ENCODE measurements around the gene PEMT.

Gene PEMT

DNA sequence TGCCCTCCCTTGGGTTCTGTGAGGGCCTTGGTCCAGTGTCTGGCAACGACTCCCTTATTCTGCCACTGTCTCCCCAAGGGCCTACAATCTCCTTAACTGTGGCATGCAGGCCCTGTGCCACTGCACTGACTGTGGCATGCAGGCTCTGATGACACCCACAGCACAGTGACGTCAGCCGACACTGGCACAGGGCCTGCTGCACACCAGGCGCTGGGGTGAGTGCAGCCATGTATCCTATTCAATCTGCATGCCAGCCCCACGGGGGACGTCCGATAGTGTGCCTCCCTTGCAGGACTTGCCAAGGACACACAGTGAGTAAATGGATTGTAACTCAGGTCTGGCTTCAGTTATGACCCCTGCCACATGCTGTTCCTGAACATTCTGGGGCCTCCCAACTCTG, 55.6 kb downstream of the PEMT start:
- Histone ChIP-seq H3K4me1 (ENCODE audit: control insufficient read depth in 1 of 2, insufficient read depth in 2 of 2, low read length in 2 of 2) (no peaks in the 10 kb centered on the region), H3K4me3 (ENCODE audit: low read depth, low read length) (no peak overlapping the region), H3K18ac (ENCODE audit: low read length) (no peak overlapping the region), H4K12ac (ENCODE audit: low read depth, low read length) (no peak overlapping the region), H3K36me3 (ENCODE audit: control insufficient read depth in 1 of 2, insufficient read depth in 2 of 2, low read length in 2 of 2) (no peaks in the 10 kb centered on the region), H4K8ac (ENCODE audit: low read depth, low read length) (no peak overlapping the region), H3K27me3 (ENCODE audit: insufficient read depth, low read length) (no peaks in the 10 kb centered on the region), H2AFZ (ENCODE audit: insufficient read depth, low read length, poor library complexity) (no peak overlapping the region), H3K4me2 (ENCODE audit: low read length) (no peak overlapping the region), H2AK5ac (ENCODE audit: low read length) (no peak overlapping the region), H3K79me2 (ENCODE audit: control insufficient read depth, insufficient read depth, low read length, poor library complexity) (no peaks in the 10 kb centered on the region), H3K79me1 (ENCODE audit: low read length) (no peaks in the 10 kb centered on the region), H3K27ac (ENCODE audit: low read depth, low read length) (no peak overlapping the region), H4K91ac (ENCODE audit: low read depth, low read length) (no peak overlapping the region), H2BK12ac (ENCODE audit: low read length) (no peak overlapping the region), H3K9ac (ENCODE audit: low read length) (no peak overlapping the region), H2BK120ac (ENCODE audit: insufficient read depth, low read length, poor library complexity) (no peak overlapping the region), H3K4ac (ENCODE audit: low read depth, low read length) (no peak overlapping the region), H3K9me3 (ENCODE audit: insufficient read depth, low read depth, low read length) (no peaks in the 10 kb centered on the region), H2BK5ac (ENCODE audit: low read depth, low read length, poor library complexity) (no peak overlapping the region), H3K23ac (ENCODE audit: low read length) (no peak overlapping the region), H3K14ac (ENCODE audit: low read length) (no peak overlapping the region)
- no peak for DNase-seq
- WGBS (ENCODE audit: extremely low coverage, insufficient coverage, insufficient read length), result no CpG with 5 or more reads among the region's 7 CpGs

DNA sequence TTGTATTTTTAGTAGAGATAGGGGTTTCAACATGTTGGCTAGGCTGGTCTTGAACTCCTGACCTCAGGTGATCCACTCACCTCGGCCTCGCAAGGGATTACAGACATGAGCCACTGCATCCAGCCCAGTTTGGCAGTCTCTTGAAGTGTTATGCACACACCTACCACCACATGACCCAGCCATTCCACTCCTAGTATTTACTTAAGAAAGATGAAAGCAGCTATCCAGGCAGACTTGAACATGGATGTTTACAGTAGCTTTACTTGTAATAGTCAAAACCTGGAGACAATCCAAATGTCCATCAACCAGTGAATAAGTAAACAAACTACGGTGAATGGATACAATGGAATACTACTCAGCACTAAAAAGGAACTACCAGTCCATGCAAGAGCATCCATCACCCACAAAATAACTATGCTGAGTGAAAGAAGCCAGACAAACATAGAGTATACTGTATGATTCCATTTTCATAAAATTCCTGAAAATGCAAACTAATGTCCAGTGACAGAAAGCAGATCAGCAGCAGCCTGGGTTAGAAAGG, 57.5 kb downstream of the PEMT start:
- Histone ChIP-seq H3K36me3 (ENCODE audit: control insufficient read depth in 1 of 2, insufficient read depth in 2 of 2, low read length in 2 of 2) (no peaks in the 10 kb centered on the region), H3K4ac (ENCODE audit: low read depth, low read length) (no peak overlapping the region), H2AK5ac (ENCODE audit: low read length) (no peak overlapping the region), H3K9ac (ENCODE audit: low read length) (no peak overlapping the region), H3K23ac (ENCODE audit: low read length) (no peak overlapping the region), H4K12ac (ENCODE audit: low read depth, low read length) (no peak overlapping the region), H4K91ac (ENCODE audit: low read depth, low read length) (no peak overlapping the region), H3K4me3 (ENCODE audit: low read depth, low read length) (no peak overlapping the region), H3K4me2 (ENCODE audit: low read length) (no peak overlapping the region), H2AFZ (ENCODE audit: insufficient read depth, low read length, poor library complexity) (no peak overlapping the region), H2BK120ac (ENCODE audit: insufficient read depth, low read length, poor library complexity) (no peak overlapping the region), H3K4me1 (ENCODE audit: control insufficient read depth in 1 of 2, insufficient read depth in 2 of 2, low read length in 2 of 2) (no peaks in the 10 kb centered on the region), H3K9me3 (ENCODE audit: insufficient read depth, low read depth, low read length) (no peaks in the 10 kb centered on the region), H3K14ac (ENCODE audit: low read length) (no peak overlapping the region), H2BK5ac (ENCODE audit: low read depth, low read length, poor library complexity) (no peak overlapping the region), H4K8ac (ENCODE audit: low read depth, low read length) (no peak overlapping the region), H3K18ac (ENCODE audit: low read length) (no peak overlapping the region), H3K27me3 (ENCODE audit: insufficient read depth, low read length) (no peaks in the 10 kb centered on the region), H2BK12ac (ENCODE audit: low read length) (no peak overlapping the region), H3K27ac (ENCODE audit: low read depth, low read length) (no peak overlapping the region), H3K79me1 (ENCODE audit: low read length) (no peaks in the 10 kb centered on the region), H3K79me2 (ENCODE audit: control insufficient read depth, insufficient read depth, low read length, poor library complexity) (no peaks in the 10 kb centered on the region)
- WGBS (ENCODE audit: extremely low coverage, insufficient coverage, insufficient read length), result no CpG with 5 or more reads among the region's 3 CpGs
- DNase-seq, result no peak

DNA sequence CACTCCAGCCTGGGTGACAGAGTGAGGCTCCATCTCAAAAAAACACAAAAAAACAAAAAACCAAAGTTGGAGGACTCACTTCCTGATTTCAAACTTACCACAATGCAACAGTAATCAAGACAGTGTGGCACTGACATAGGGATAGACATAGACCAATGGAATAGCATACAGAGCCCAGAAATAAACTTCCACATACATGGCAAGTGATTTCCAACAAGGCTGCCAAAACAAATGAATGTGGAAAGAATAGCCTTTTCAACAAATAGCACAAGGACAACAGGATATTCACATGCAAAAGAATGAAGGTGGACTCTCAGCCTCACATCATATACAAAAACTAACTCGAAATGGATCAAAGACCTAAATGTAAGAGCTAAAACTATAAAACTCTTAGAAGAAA, 58.5 kb downstream of the PEMT start:
- H4K91ac ChIP-seq (ENCODE audit: low read depth, low read length), result no peak overlapping the region
- no peak overlapping the region for H4K8ac ChIP-seq (ENCODE audit: low read depth, low read length)
- no peak overlapping the region for H2AK5ac ChIP-seq (ENCODE audit: low read length)
- no peaks in the 10 kb centered on the region for H3K4me1 ChIP-seq (ENCODE audit: control insufficient read depth in 1 of 2, insufficient read depth in 2 of 2, low read length in 2 of 2)
- no peak overlapping the region for H3K14ac ChIP-seq (ENCODE audit: low read length)
- no peak overlapping the region for H3K23ac ChIP-seq (ENCODE audit: low read length)
- H3K18ac ChIP-seq (ENCODE audit: low read length), result no peak overlapping the region
- H2BK120ac ChIP-seq (ENCODE audit: insufficient read depth, low read length, poor library complexity), result no peak overlapping the region
- no peak overlapping the region for H3K4ac ChIP-seq (ENCODE audit: low read depth, low read length)
- H3K79me2 ChIP-seq (ENCODE audit: control insufficient read depth, insufficient read depth, low read length, poor library complexity), result no peaks in the 10 kb centered on the region
- H3K9me3 ChIP-seq (ENCODE audit: insufficient read depth, low read depth, low read length), result no peaks in the 10 kb centered on the region
- no peak for DNase-seq
- no peak overlapping the region for H2BK5ac ChIP-seq (ENCODE audit: low read depth, low read length, poor library complexity)
- H3K36me3 ChIP-seq (ENCODE audit: control insufficient read depth in 1 of 2, insufficient read depth in 2 of 2, low read length in 2 of 2), result no peaks in the 10 kb centered on the region
- no peak overlapping the region for H3K9ac ChIP-seq (ENCODE audit: low read length)
- H3K27me3 ChIP-seq (ENCODE audit: insufficient read depth, low read length), result no peaks in the 10 kb centered on the region
- no peaks in the 10 kb centered on the region for H3K79me1 ChIP-seq (ENCODE audit: low read length)
- H3K4me2 ChIP-seq (ENCODE audit: low read length), result no peak overlapping the region
- no peak overlapping the region for H3K27ac ChIP-seq (ENCODE audit: low read depth, low read length)
- no peak overlapping the region for H2AFZ ChIP-seq (ENCODE audit: insufficient read depth, low read length, poor library complexity)
- no peak overlapping the region for H2BK12ac ChIP-seq (ENCODE audit: low read length)
- H3K4me3 ChIP-seq (ENCODE audit: low read depth, low read length), result no peak overlapping the region
- no CpG with 5 or more reads among the region's 1 CpG for WGBS (ENCODE audit: extremely low coverage, insufficient coverage, insufficient read length)
- no peak overlapping the region for H4K12ac ChIP-seq (ENCODE audit: low read depth, low read length)

DNA sequence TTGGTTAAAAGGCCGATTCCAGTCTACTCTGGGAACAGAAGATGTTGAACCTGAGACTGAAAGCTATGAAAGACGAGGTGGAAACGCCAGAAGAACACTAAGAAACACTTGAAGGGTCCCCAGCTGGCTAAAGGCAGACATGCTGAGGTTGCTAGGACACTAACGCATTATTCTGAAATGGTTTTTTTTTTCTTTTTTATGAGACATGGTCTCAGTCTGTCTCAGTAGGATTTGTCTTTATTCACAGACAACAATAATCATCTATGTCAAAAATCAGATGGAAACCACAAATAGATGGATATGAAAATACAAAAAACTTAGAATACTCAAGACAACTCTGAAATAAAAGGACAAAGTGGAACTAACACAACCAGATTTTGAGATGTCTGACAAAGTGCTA, 60.4 kb downstream of the PEMT start:
- H3K27ac ChIP-seq (ENCODE audit: low read depth, low read length), result no peak overlapping the region
- DNase-seq, result no peak
- H2AFZ ChIP-seq (ENCODE audit: insufficient read depth, low read length, poor library complexity), result no peak overlapping the region
- no peak overlapping the region for H3K4me3 ChIP-seq (ENCODE audit: low read depth, low read length)
- no peaks in the 10 kb centered on the region for H3K79me1 ChIP-seq (ENCODE audit: low read length)
- H4K8ac ChIP-seq (ENCODE audit: low read depth, low read length), result no peak overlapping the region
- no peaks in the 10 kb centered on the region for H3K79me2 ChIP-seq (ENCODE audit: control insufficient read depth, insufficient read depth, low read length, poor library complexity)
- H3K4me1 ChIP-seq (ENCODE audit: control insufficient read depth in 1 of 2, insufficient read depth in 2 of 2, low read length in 2 of 2), result no peaks in the 10 kb centered on the region
- H2BK12ac ChIP-seq (ENCODE audit: low read length), result no peak overlapping the region
- H3K4me2 ChIP-seq (ENCODE audit: low read length), result no peak overlapping the region
- no peak overlapping the region for H3K18ac ChIP-seq (ENCODE audit: low read length)
- H3K4ac ChIP-seq (ENCODE audit: low read depth, low read length), result no peak overlapping the region
- H3K9ac ChIP-seq (ENCODE audit: low read length), result no peak overlapping the region
- no peak overlapping the region for H3K23ac ChIP-seq (ENCODE audit: low read length)
- H3K9me3 ChIP-seq (ENCODE audit: insufficient read depth, low read depth, low read length), result no peaks in the 10 kb centered on the region
- no peak overlapping the region for H3K14ac ChIP-seq (ENCODE audit: low read length)
- H3K27me3 ChIP-seq (ENCODE audit: insufficient read depth, low read length), result no peaks in the 10 kb centered on the region
- no peak overlapping the region for H2AK5ac ChIP-seq (ENCODE audit: low read length)
- no peak overlapping the region for H2BK5ac ChIP-seq (ENCODE audit: low read depth, low read length, poor library complexity)
- no CpG with 5 or more reads among the region's 4 CpGs for WGBS (ENCODE audit: extremely low coverage, insufficient coverage, insufficient read length)
- H2BK120ac ChIP-seq (ENCODE audit: insufficient read depth, low read length, poor library complexity), result no peak overlapping the region
- no peak overlapping the region for H4K12ac ChIP-seq (ENCODE audit: low read depth, low read length)
- H3K36me3 ChIP-seq (ENCODE audit: control insufficient read depth in 1 of 2, insufficient read depth in 2 of 2, low read length in 2 of 2), result no peaks in the 10 kb centered on the region
- no peak overlapping the region for H4K91ac ChIP-seq (ENCODE audit: low read depth, low read length)
